MM.1S (cell line): ENCODE data around the gene MYCL.
"Not testable (repeated sequence)": the region's sequence is repeated elsewhere in the genome, so short reads cannot be mapped to it uniquely, and the experiment has no call there.

Experiments
- CTCF ChIP-seq: fragments of 300-600 bp; sonication (generic); IDR thresholded peaks from 2 replicates; pipeline ENCODE4 v1.5.1; 2016; ENCODE audit warnings: antibody characterized with exemption, low read length, mixed read lengths
- EZH2phosphoT487 ChIP-seq: fragments of 300-600 bp; sonication (generic); IDR thresholded peaks from 2 replicates; pipeline ENCODE4 v1.6.1; 2018; ENCODE audit warnings: antibody characterized with exemption, low read length

- TF ChIP-seq CTCF, EZH2phosphoT487: not testable (repeated sequence)
Observed at GRCh38 chr1:39913136-39913535, 11.4 kb upstream of the MYCL start.
